Hypothalamus (tissue), 51 donors: ENCODE measurements around the gene DMRTA2.

Source experiments
- DNase-seq, 51 donors: peaks; one replicate each; lab custom pipeline; 2025; lab: John Stamatoyannopoulos, UW

The DMRTA2 gene

GRCh38 chr1:50424045-50424883 lies 1.0 kb upstream of the DMRTA2 start:
- no peak for DNase-seq

- no peak for DNase-seq
Measured at GRCh38 chr1:50423670-50424000, 392 bp upstream of the DMRTA2 start.

- no peak for DNase-seq
Measured at GRCh38 chr1:50422675-50422945, 633 bp downstream of the DMRTA2 start.

- no peak for DNase-seq
Measured at GRCh38 chr1:50421768-50422674, 1.2 kb downstream of the DMRTA2 start.

GRCh38 chr1:50421366-50421748 lies 1.9 kb downstream of the DMRTA2 start:
- DNase-seq, result no peak

- no peak for DNase-seq
Measured at GRCh38 chr1:50420689-50421365, 2.4 kb downstream of the DMRTA2 start.

GRCh38 chr1:50419907-50420677 lies 3.2 kb downstream of the DMRTA2 start:
- DNase-seq, result no peak

- no peak for DNase-seq
Measured at GRCh38 chr1:50419192-50419906, 3.9 kb downstream of the DMRTA2 start.

GRCh38 chr1:50418600-50419109 lies 4.6 kb downstream of the DMRTA2 start:
- DNase-seq, result no peak

- DNase-seq, result no peak
Measured at GRCh38 chr1:50417946-50418599, 5.2 kb downstream of the DMRTA2 start.

- no peak for DNase-seq
Measured at GRCh38 chr1:50417507-50417906, 5.7 kb downstream of the DMRTA2 start.

GRCh38 chr1:50416553-50417453 lies 6.4 kb downstream of the DMRTA2 start:
- DNase-seq, result no peak

- no peak for DNase-seq
Measured at GRCh38 chr1:50416150-50416527, 7.1 kb downstream of the DMRTA2 start.

GRCh38 chr1:50415235-50416149 lies 7.8 kb downstream of the DMRTA2 start:
- DNase-seq, result no peak

GRCh38 chr1:50414853-50415234 lies 8.4 kb downstream of the DMRTA2 start:
- no peak for DNase-seq

GRCh38 chr1:50412813-50413476 lies 10.3 kb downstream of the DMRTA2 start:
- DNase-seq, result no peak

- no peak for DNase-seq
Measured at GRCh38 chr1:50405814-50406213, 17.4 kb downstream of the DMRTA2 start.
